Calu3 (cell line): ENCODE measurements around the gene FOXS1. TPM values are rescaled to one million over a fixed set of nuclear protein-coding genes. Genes with fewer than 3 reads are reported as not detected.

ENCODE experiments used
- BruUV-seq: library from RNA; stranded (reverse); fragments of 400-500 nt; replicated peaks from 2 replicates; lab custom pipeline; 2021; lab: Mats Ljungman, UMichigan
- CTCF ChIA-PET: fragments of 300-600 bp; sonication (Branson Sonifier 250); formaldehyde crosslinking; loops from one replicate; lab custom pipeline; 2022; ENCODE audit warnings: antibody characterized with exemption; lab: Charles Lee
- DNase-seq: peaks from one replicate; pipeline ENCODE4 v3.0.0; 2022
- H3K27ac Mint-ChIP-seq: one replicate; pipeline ENCODE4 v1.8.0; 2022; ENCODE audit warnings: mixed read lengths; ENCODE audit not compliant: unreplicated experiment
- H3K27me3 Mint-ChIP-seq: one replicate; pipeline ENCODE4 v1.8.0; 2022; ENCODE audit warnings: mixed read lengths; ENCODE audit not compliant: unreplicated experiment
- H3K36me3 Mint-ChIP-seq: one replicate; pipeline ENCODE4 v1.8.0; 2022; ENCODE audit warnings: mild to moderate bottlenecking, moderate library complexity, mixed read lengths; ENCODE audit not compliant: insufficient read depth, unreplicated experiment
- H3K4me1 Mint-ChIP-seq: one replicate; pipeline ENCODE4 v1.8.0; 2022; ENCODE audit warnings: mild to moderate bottlenecking, low read depth, mixed read lengths; ENCODE audit not compliant: unreplicated experiment
- H3K4me3 Mint-ChIP-seq: one replicate; pipeline ENCODE4 v1.8.0; 2022; ENCODE audit warnings: mild to moderate bottlenecking, low read depth, moderate library complexity, mixed read lengths; ENCODE audit not compliant: unreplicated experiment
- H3K9me3 Mint-ChIP-seq: one replicate; pipeline ENCODE4 v1.8.0; 2022; ENCODE audit warnings: low read depth, mixed read lengths; ENCODE audit not compliant: unreplicated experiment
- intact Hi-C: fragments of 100-400 bp; cut with micrococcal nuclease; formaldehyde crosslinking; loops from one replicate; pipeline ENCODE4 v1.10.0; 2022; ENCODE audit not compliant: unreplicated experiment
- total RNA-seq: library from RNA; stranded (reverse); gene quantifications from 2 replicates; pipeline ENCODE4 v1.2.3, GENCODE V29; 2022
- TF ChIP-seq, protein P1 (sequence below): fragments of 200-600 bp; IDR thresholded peaks from one replicate; pipeline ENCODE4 v1.8.0; 2022; ENCODE audit warnings: antibody characterized with exemption; ENCODE audit not compliant: unreplicated experiment

Gene FOXS1
- total RNA-seq, 1 experiment from 2014 or later: not detected

GRCh38 chr20:31806564-31807355, 38.6 kb downstream of the FOXS1 start:
- Mint-ChIP-seq H3K4me1 (no peaks in the 10 kb centered on the region), H3K27ac (no peak overlapping the region)

GRCh38 chr20:31803552-31804291, 41.7 kb downstream of the FOXS1 start:
- intact Hi-C loops: no loop called here
- no peak overlapping the region for H3K27ac Mint-ChIP-seq
- no peaks in the 10 kb centered on the region for H3K4me1 Mint-ChIP-seq
- CTCF ChIA-PET: no interaction called here
- TF ChIP-seq, protein P1, sequence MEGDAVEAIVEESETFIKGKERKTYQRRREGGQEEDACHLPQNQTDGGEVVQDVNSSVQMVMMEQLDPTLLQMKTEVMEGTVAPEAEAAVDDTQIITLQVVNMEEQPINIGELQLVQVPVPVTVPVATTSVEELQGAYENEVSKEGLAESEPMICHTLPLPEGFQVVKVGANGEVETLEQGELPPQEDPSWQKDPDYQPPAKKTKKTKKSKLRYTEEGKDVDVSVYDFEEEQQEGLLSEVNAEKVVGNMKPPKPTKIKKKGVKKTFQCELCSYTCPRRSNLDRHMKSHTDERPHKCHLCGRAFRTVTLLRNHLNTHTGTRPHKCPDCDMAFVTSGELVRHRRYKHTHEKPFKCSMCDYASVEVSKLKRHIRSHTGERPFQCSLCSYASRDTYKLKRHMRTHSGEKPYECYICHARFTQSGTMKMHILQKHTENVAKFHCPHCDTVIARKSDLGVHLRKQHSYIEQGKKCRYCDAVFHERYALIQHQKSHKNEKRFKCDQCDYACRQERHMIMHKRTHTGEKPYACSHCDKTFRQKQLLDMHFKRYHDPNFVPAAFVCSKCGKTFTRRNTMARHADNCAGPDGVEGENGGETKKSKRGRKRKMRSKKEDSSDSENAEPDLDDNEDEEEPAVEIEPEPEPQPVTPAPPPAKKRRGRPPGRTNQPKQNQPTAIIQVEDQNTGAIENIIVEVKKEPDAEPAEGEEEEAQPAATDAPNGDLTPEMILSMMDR: no peak
- no peaks in the 10 kb centered on the region for H3K27me3 Mint-ChIP-seq
- no peaks in the 10 kb centered on the region for H3K9me3 Mint-ChIP-seq
- peaks cover 50% of the 10 kb centered on the region for H3K36me3 Mint-ChIP-seq
- no peak overlapping the region for H3K4me3 Mint-ChIP-seq
- BruUV-seq: no TSS peak
- DNase-seq: no peak

More at GRCh38 chr20:31806564-31807355, 38.6 kb downstream of the FOXS1 start:
- BruUV-seq: no TSS peak
- CTCF ChIA-PET: interaction anchor here (0.5 to 0.7 kb wide), 2 partner anchors 37 to 130 kb away, joined by 3 to 5 read pairs; no protein-coding TSS in a partner anchor
- Mint-ChIP-seq H3K9me3 (no peaks in the 10 kb centered on the region), H3K27me3 (no peaks in the 10 kb centered on the region), H3K36me3 (peaks cover 30% of the 10 kb centered on the region), H3K4me3 (no peak overlapping the region)
- no peak for DNase-seq
- TF ChIP-seq, protein P1: no peak
- intact Hi-C loops: no loop called here

- H3K27ac Mint-ChIP-seq: no peak overlapping the region
- TF ChIP-seq, protein P1: no peak
- H3K27me3 Mint-ChIP-seq: no peaks in the 10 kb centered on the region
- H3K4me3 Mint-ChIP-seq: no peak overlapping the region
- H3K4me1 Mint-ChIP-seq: no peaks in the 10 kb centered on the region
- intact Hi-C loops: no loop called here
- DNase-seq: no peak
- H3K36me3 Mint-ChIP-seq: peaks cover 67% of the 10 kb centered on the region
- no TSS peak for BruUV-seq
- H3K9me3 Mint-ChIP-seq: no peaks in the 10 kb centered on the region
- CTCF ChIA-PET: interaction anchor here (0.5 kb wide), 1 partner anchor 21 kb away, joined by 4 read pairs; no protein-coding TSS in a partner anchor
These were observed 43.9 kb downstream of the FOXS1 start for GRCh38 chr20:31801508-31801907.

GRCh38 chr20:31797364-31797763, 48.0 kb downstream of the FOXS1 start:
- H3K27ac Mint-ChIP-seq: no peak overlapping the region
- intact Hi-C loops: no loop called here
- no peaks in the 10 kb centered on the region for H3K4me1 Mint-ChIP-seq
- no peak overlapping the region for H3K4me3 Mint-ChIP-seq
- no TSS peak for BruUV-seq
- no peaks in the 10 kb centered on the region for H3K9me3 Mint-ChIP-seq
- TF ChIP-seq, protein P1: no peak
- H3K27me3 Mint-ChIP-seq: no peaks in the 10 kb centered on the region
- H3K36me3 Mint-ChIP-seq: peaks cover 76% of the 10 kb centered on the region
- CTCF ChIA-PET: no interaction called here
- DNase-seq: no peak

Other genes with a start within 250 kb of the FOXS1 start
- gene ID1, start 240.3 kb downstream of the FOXS1 start, total RNA-seq: 347 and 431 TPM in 2 replicates
- not detected in 2 replicates for gene COX4I2, start 207.7 kb downstream of the FOXS1 start, total RNA-seq
- gene BCL2L1, start 122.7 kb downstream of the FOXS1 start, total RNA-seq: 290 and 321 TPM in 2 replicates
- gene TPX2, start 106.3 kb downstream of the FOXS1 start, total RNA-seq: 157 and 179 TPM in 2 replicates
- 1.3 and 1.5 TPM in 2 replicates for gene MYLK2, start 26.2 kb downstream of the FOXS1 start, total RNA-seq
- 0.47 TPM in 1 of 2 replicates, not detected in the other for gene DUSP15, start 24.9 kb upstream of the FOXS1 start, total RNA-seq
- gene TTLL9, start 25.0 kb upstream of the FOXS1 start, total RNA-seq: not detected in 2 replicates
- gene PDRG1, start 106.4 kb upstream of the FOXS1 start, total RNA-seq: 21.4 and 24.5 TPM in 2 replicates
- not detected in 2 replicates for gene XKR7, start 122.5 kb upstream of the FOXS1 start, total RNA-seq
- gene CCM2L, start 164.8 kb upstream of the FOXS1 start, total RNA-seq: not detected in 2 replicates
- gene HCK, start 206.6 kb upstream of the FOXS1 start, total RNA-seq: not detected in 2 replicates